ENCODE measurements around the gene OR13C4.

The OR13C4 gene

DNA sequence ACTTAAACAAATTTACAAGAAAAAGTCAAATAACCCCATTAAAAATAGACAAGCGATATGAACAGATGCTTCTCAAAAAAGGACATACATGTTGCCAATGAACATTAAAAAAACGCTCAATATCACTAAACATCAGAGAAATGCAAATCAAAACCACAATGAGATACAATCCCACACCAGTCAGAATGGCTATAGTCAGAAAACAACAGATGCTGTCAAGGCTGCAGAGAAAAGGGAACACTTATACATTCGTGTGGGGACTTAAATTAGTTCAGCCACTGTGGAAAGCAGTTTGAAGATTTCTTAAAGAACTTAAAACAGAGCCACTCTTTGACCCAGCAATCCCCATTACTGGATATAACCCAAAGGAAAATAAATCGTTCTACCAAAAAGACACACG lies 12.1 kb downstream of the OR13C4 start:
- no peaks in the 10 kb centered on the region for H3K9me3 Mint-ChIP-seq
- H3K36me3 Mint-ChIP-seq (ENCODE audit: low read depth), result no peaks in the 10 kb centered on the region
- TF ChIP-seq, protein P1, sequence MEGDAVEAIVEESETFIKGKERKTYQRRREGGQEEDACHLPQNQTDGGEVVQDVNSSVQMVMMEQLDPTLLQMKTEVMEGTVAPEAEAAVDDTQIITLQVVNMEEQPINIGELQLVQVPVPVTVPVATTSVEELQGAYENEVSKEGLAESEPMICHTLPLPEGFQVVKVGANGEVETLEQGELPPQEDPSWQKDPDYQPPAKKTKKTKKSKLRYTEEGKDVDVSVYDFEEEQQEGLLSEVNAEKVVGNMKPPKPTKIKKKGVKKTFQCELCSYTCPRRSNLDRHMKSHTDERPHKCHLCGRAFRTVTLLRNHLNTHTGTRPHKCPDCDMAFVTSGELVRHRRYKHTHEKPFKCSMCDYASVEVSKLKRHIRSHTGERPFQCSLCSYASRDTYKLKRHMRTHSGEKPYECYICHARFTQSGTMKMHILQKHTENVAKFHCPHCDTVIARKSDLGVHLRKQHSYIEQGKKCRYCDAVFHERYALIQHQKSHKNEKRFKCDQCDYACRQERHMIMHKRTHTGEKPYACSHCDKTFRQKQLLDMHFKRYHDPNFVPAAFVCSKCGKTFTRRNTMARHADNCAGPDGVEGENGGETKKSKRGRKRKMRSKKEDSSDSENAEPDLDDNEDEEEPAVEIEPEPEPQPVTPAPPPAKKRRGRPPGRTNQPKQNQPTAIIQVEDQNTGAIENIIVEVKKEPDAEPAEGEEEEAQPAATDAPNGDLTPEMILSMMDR (IDR thresholded peaks at IDR 0.05), result no peak
- H3K27me3 Mint-ChIP-seq (ENCODE audit: low read depth, poor library complexity), result no peaks in the 10 kb centered on the region
- no peaks in the 10 kb centered on the region for H3K4me1 Mint-ChIP-seq
- DNase-seq, result no peak
- H3K27ac Mint-ChIP-seq, result no peak overlapping the region
- no peak overlapping the region for H3K4me3 Mint-ChIP-seq

DNA sequence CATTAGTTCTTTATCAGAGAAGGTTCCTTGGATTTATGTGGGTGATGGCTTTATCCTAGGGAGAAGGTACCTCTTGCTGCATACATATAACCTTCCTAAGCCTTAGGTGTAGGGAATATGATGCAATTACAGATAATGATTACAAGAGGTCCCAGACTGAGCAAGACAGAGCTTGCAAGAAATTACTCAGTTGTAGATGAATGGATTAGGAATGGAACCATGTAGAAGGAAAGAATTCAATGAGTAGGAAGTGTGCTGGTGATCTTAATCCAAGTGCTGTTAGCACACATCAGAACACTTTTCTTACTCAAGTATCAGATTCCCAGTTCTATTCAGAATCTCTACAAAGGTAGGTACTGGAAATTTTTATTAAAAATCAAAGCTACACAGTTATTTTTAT lies 20.4 kb downstream of the OR13C4 start:
- TF ChIP-seq, protein P1 (IDR thresholded peaks at IDR 0.05), result no peak
- Mint-ChIP-seq H3K27me3 (ENCODE audit: low read depth, poor library complexity) (no peaks in the 10 kb centered on the region), H3K4me1 (no peaks in the 10 kb centered on the region), H3K27ac (no peak overlapping the region), H3K4me3 (no peak overlapping the region), H3K36me3 (ENCODE audit: low read depth) (no peaks in the 10 kb centered on the region), H3K9me3 (no peaks in the 10 kb centered on the region)
- DNase-seq, result no peak

DNA sequence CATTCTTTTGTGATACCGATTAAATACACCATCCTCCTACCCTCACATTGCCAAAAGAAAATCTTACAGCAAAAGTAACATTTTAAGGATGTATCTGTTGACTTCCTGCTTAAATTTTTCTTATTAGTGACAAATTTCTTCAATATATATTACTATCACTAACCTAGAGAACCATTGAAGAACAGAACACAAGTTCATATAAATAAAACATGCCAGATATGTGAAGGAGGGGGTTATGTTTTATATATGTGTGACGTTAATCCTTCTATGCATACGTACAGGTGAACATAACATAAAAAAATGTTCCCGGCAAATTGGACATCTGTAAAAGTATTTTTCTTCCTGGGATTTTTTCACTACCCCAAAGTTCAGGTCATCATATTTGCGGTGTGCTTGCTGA lies 23.0 kb downstream of the OR13C4 start, which contains the start of gene OR13F1:
Gene OR13F1, plus strand, starts transcription at position 301 of the 400 bp plus-strand sequence. Its CDS starts 0 bp downstream, at position 301.
- Mint-ChIP-seq H3K9me3 (no peaks in the 10 kb centered on the region), H3K4me3 (no peak within 1 kb of the TSS), H3K27ac (no peak within 1 kb of the TSS), H3K27me3 (ENCODE audit: low read depth, poor library complexity) (no peaks in the 10 kb centered on the region), H3K4me1 (no peaks in the 10 kb centered on the region), H3K36me3 (ENCODE audit: low read depth) (no peaks in the 10 kb centered on the region)
- TF ChIP-seq, protein P1 (IDR thresholded peaks at IDR 0.05), result no peak
- DNase-seq, result no peak

DNA sequence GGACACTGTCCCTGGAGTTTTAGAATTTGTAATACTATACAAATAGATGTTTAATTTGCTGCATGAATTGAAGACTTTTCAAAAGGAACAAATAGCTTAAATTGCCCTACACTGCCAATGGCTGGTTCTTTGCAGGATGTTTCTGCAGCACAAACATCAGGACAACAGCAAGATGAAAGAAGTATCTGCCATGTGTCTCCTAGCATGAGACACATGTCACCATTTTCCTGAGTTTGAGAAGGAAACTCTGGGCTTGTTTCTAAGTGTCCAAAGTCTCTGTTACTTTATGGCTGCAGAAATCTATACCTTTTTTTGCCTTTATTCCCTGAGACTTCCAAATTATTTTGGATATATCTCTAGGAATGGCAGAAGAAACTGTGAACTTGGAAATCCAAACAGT lies 23.6 kb downstream of the OR13C4 start:
- no peaks in the 10 kb centered on the region for H3K36me3 Mint-ChIP-seq (ENCODE audit: low read depth)
- H3K27me3 Mint-ChIP-seq (ENCODE audit: low read depth, poor library complexity), result no peaks in the 10 kb centered on the region
- TF ChIP-seq, protein P1 (IDR thresholded peaks at IDR 0.05), result no peak
- H3K27ac Mint-ChIP-seq, result no peak overlapping the region
- H3K4me3 Mint-ChIP-seq, result no peak overlapping the region
- no peak for DNase-seq
- H3K9me3 Mint-ChIP-seq, result no peaks in the 10 kb centered on the region
- no peaks in the 10 kb centered on the region for H3K4me1 Mint-ChIP-seq

DNA sequence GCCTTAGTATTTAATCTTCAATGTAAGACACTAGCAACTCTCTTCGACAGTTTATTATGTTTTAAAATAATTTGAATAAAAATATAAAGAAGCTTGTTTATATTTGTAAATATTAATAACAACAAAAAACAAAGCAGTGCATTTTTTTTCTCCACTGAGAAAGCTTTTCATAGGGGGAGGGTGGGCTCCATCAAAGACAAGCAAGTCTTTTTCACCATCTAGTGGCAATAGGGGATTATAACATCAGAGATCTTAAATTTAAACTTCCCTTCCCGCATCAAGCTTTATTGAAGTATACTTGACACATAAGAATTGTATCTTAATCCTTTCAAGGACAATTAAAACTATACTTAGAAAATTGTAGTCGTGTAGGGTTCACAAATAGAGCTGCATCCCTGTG lies 32.2 kb downstream of the OR13C4 start:
- peak overlapping the region; percentile 54 for H3K27ac Mint-ChIP-seq
- H3K4me3 Mint-ChIP-seq, result no peak overlapping the region
- H3K27me3 Mint-ChIP-seq (ENCODE audit: low read depth, poor library complexity), result no peaks in the 10 kb centered on the region
- DNase-seq, result no peak
- H3K4me1 Mint-ChIP-seq, result no peaks in the 10 kb centered on the region
- TF ChIP-seq, protein P1 (IDR thresholded peaks at IDR 0.05), result peak; percentile 48
- no peaks in the 10 kb centered on the region for H3K9me3 Mint-ChIP-seq
- H3K36me3 Mint-ChIP-seq (ENCODE audit: low read depth), result no peaks in the 10 kb centered on the region

DNA sequence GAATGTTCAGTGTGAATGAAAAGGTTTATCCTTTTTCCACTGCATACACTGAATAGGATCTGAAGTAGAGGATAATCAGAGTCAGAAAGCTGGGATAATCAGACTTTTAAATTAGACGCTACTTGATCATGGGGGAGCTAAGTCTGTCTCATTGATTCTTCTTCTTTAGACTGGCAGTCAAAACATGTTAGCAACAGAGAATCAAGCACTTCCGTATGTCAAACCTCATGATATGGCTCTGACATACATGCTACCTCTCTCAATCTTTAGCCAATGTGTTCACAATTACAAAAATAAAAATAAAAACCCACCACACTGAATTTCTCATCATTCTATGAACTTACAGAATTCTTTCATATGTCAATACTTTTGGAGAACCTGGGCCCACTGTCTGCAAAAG lies 42.0 kb downstream of the OR13C4 start:
- Mint-ChIP-seq H3K36me3 (ENCODE audit: low read depth) (no peaks in the 10 kb centered on the region), H3K4me3 (no peak overlapping the region)
- TF ChIP-seq, protein P1 (IDR thresholded peaks at IDR 0.05), result no peak

More for the DNA sequence above, 42.0 kb downstream of the OR13C4 start:
- Mint-ChIP-seq H3K27ac (no peak overlapping the region), H3K9me3 (peaks cover 4% of the 10 kb centered on the region), H3K4me1 (no peaks in the 10 kb centered on the region), H3K27me3 (ENCODE audit: low read depth, poor library complexity) (no peaks in the 10 kb centered on the region)
- DNase-seq, result no peak
